Liver (tissue), 9 donors: ENCODE data around the gene RNF141. TPM values are rescaled to one million over a fixed set of nuclear protein-coding genes. Genes with fewer than 3 reads are reported as not detected.

ENCODE experiments used
- DNase-seq: peaks from one replicate; pipeline ENCODE4 v3.0.0-alpha.2; 2017; ENCODE audit warnings: low spot score
- H3K27ac ChIP-seq, 2 donors: one replicate each; pipeline ENCODE4 v1.7.0; 2013; ENCODE audit warnings: inconsistent platforms in 2 of 2, low read length in 2 of 2, control low read depth in 1 of 2, low read depth in 1 of 2, mild to moderate bottlenecking in 1 of 2
- H3K27me3 ChIP-seq, 4 donors: one replicate each; pipeline versions ENCODE4 v1.6.1 to v1.7.0; 2013; ENCODE audit warnings: low read length in 3 of 4, inconsistent platforms in 1 of 4, mild to moderate bottlenecking in 1 of 4, moderate library complexity in 1 of 4; ENCODE audit not compliant: control insufficient read depth in 4 of 4, insufficient read depth in 4 of 4
- H3K36me3 ChIP-seq, 4 donors: one replicate each; pipeline versions ENCODE4 v1.6.1 to v1.7.0; 2013; ENCODE audit warnings: low read length in 3 of 4, mild to moderate bottlenecking in 3 of 4, low read depth in 1 of 4, moderate library complexity in 1 of 4; ENCODE audit not compliant: control insufficient read depth in 4 of 4, insufficient read depth in 3 of 4
- H3K4me1 ChIP-seq, 4 donors: one replicate each; pipeline versions ENCODE4 v1.6.1 to v1.7.0; 2013; ENCODE audit warnings: low read length in 3 of 4, mild to moderate bottlenecking in 3 of 4, moderate library complexity in 1 of 4; ENCODE audit not compliant: control insufficient read depth in 4 of 4, insufficient read depth in 4 of 4
- H3K4me3 ChIP-seq, 3 donors: one replicate each; pipeline versions ENCODE4 v1.6.1 to v1.7.0; 2013; ENCODE audit warnings: low read length in 3 of 3, control low read depth in 1 of 3, low read depth in 1 of 3, mild to moderate bottlenecking in 1 of 3
- H3K9ac ChIP-seq, 2 donors: one replicate each; pipeline ENCODE4 v1.7.0; 2013; ENCODE audit warnings: low read length in 2 of 2, mild to moderate bottlenecking in 2 of 2, moderate library complexity in 2 of 2, control low read depth in 1 of 2, low read depth in 1 of 2
- H3K9me3 ChIP-seq, 4 donors: one replicate each; pipeline versions ENCODE4 v1.6.1 to v1.7.0; 2013; ENCODE audit warnings: low read length in 3 of 4; ENCODE audit not compliant: control insufficient read depth in 4 of 4
- CTCF ChIP-seq: fragments of 150-350 bp; IDR thresholded peaks from 2 replicates; pipeline ENCODE4 v1.5.1; 2017; ENCODE audit warnings: improper control_type of control experiment, low read depth, low read length; ENCODE audit not compliant: missing input control
- EGR1 ChIP-seq, 2 donors: IDR thresholded peaks; 2 replicates each; pipeline ENCODE4 v1.6.1; 2016 to 2018; ENCODE audit warnings: antibody characterized with exemption in 2 of 2, low read depth in 2 of 2
- FOXA1 ChIP-seq: IDR thresholded peaks from 2 replicates; pipeline ENCODE4 v1.6.1; 2016; ENCODE audit warnings: antibody characterized with exemption
- FOXA2 ChIP-seq: IDR thresholded peaks from 2 replicates; pipeline ENCODE4 v1.6.1; 2016; ENCODE audit warnings: antibody characterized with exemption
- GABPA ChIP-seq, 2 donors: IDR thresholded peaks in 1 of 2; conservative IDR thresholded peaks in 1 of 2; 2 replicates each; pipeline ENCODE4 v1.6.1; 2016; ENCODE audit warnings: antibody characterized with exemption in 2 of 2, mild to moderate bottlenecking in 1 of 2, moderate library complexity in 1 of 2
- JUND ChIP-seq, 2 donors: IDR thresholded peaks; 2 replicates each; pipeline ENCODE4 v1.6.1; 2016; ENCODE audit warnings: antibody characterized with exemption in 2 of 2
- RAD21 ChIP-seq, 2 donors: IDR thresholded peaks; 2 replicates each; pipeline ENCODE4 v1.6.1; 2016; ENCODE audit warnings: antibody characterized with exemption in 2 of 2, mild to moderate bottlenecking in 2 of 2
- RXRA ChIP-seq, 2 donors: IDR thresholded peaks; 2 replicates each; pipeline ENCODE4 v1.6.1; 2017 to 2018; ENCODE audit warnings: antibody characterized with exemption in 2 of 2, mild to moderate bottlenecking in 1 of 2
- SP1 ChIP-seq: IDR thresholded peaks from 2 replicates; pipeline ENCODE4 v1.6.1; 2018; ENCODE audit warnings: antibody characterized with exemption, mild to moderate bottlenecking
- TAF1 ChIP-seq: conservative IDR thresholded peaks from 2 replicates; pipeline ENCODE4 v1.6.1; 2016; ENCODE audit warnings: antibody characterized with exemption, mild to moderate bottlenecking
- YY1 ChIP-seq: IDR thresholded peaks from 2 replicates; pipeline ENCODE4 v1.6.1; 2016; ENCODE audit warnings: antibody characterized with exemption, mild to moderate bottlenecking
- ZBTB33 ChIP-seq: IDR thresholded peaks from 2 replicates; pipeline ENCODE4 v1.6.1; 2016; ENCODE audit warnings: antibody characterized with exemption
- WGBS: extraction: QIAGEN DNeasy Blood & Tissue Kit; methylation state at CpG from one replicate; pipeline ENCODE4 v1.1.7; 2013; 5-methylcytosine and 5-hydroxymethylcytosine counted together
- polyA plus RNA-seq, 2 donors: library from polyadenylated mRNA; stranded (reverse) in 1 of 2; unstranded in 1 of 2; fragments of 200-250 nt in 1 of 2; fragments of >200 nt in 1 of 2; fragmentation: Nextera tagmentation in 1 of 2; extraction: Ambion mirVana in 1 of 2; gene quantifications; one replicate each; pipeline versions ENCODE4 v1.2.1 to v1.2.3, GENCODE V29; 2013 to 2015
- total RNA-seq, 2 donors: library from RNA; depleted of rRNA; stranded (reverse); fragments of >200 nt; gene quantifications; one replicate each; pipeline ENCODE4 v1.2.3, GENCODE V29; 2014
- TF ChIP-seq, protein P1 (sequence below): IDR thresholded peaks from 2 replicates; pipeline ENCODE4 v1.6.1; 2016; ENCODE audit warnings: antibody characterized with exemption
- donor health status: healthy.
- donor health status: healthy.
- donor health status: healthy.
- donor health status: healthy.
- donor health status: healthy.

The RNF141 gene, protein sequence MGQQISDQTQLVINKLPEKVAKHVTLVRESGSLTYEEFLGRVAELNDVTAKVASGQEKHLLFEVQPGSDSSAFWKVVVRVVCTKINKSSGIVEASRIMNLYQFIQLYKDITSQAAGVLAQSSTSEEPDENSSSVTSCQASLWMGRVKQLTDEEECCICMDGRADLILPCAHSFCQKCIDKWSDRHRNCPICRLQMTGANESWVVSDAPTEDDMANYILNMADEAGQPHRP
- total RNA-seq = 10 to 100 TPM; 14.3 to 14.6 TPM
- 10 to 100 TPM in 1 of 2 donors, 1 to 10 TPM in 1; 6.9 to 11.7 TPM for polyA plus RNA-seq

- no peaks in the 10 kb centered on the region for H3K36me3 ChIP-seq
- peak; percentile 85 for TF ChIP-seq YY1
- no peak for TF ChIP-seq FOXA1
- TF ChIP-seq CTCF = peak; percentile 75
- peak in 1 of 2 donors; percentile 65 for TF ChIP-seq RAD21 (IDR thresholded peaks at IDR 0.05)
- TF ChIP-seq TAF1 = no peak
- TF ChIP-seq SP1 = peak; percentile 62
- DNase-seq = peak; percentile 99
- peak within 1 kb of the TSS; percentile 82 to 98 for H3K9ac ChIP-seq
- no peaks in the 10 kb centered on the region for H3K9me3 ChIP-seq
- WGBS = 1% methylated on average over 54 of the region's 54 CpGs
- H3K27ac ChIP-seq = peak within 1 kb of the TSS; percentile 77 to 87
- H3K27me3 ChIP-seq = no peaks in the 10 kb centered on the region
- peak within 1 kb of the TSS; percentile 88 to 91 (median 91) for H3K4me3 ChIP-seq
- H3K4me1 ChIP-seq = peaks cover 0 to 10% (median 7%) of the 10 kb centered on the region in 4 donors
Observed at GRCh38 chr11:10540915-10541560, at the start of gene RNF141. RNF141 (minus strand) TSS chr11:10541187; CDS start chr11:10534158, 7,029 bp downstream.

- Histone ChIP-seq H3K4me3 (no peak overlapping the region), H3K9me3 (no peaks in the 10 kb centered on the region), H3K4me1 (no peaks in the 10 kb centered on the region), H3K36me3 (peaks cover 0 to 2% (median 0%) of the 10 kb centered on the region in 4 donors), H3K27ac (no peak overlapping the region), H3K9ac (no peak overlapping the region), H3K27me3 (no peaks in the 10 kb centered on the region)
- no peak for DNase-seq
- 75% methylated on average over 2 of the region's 2 CpGs for WGBS
- TF ChIP-seq GABPA (IDR thresholded peaks at IDR 0.05 in 1 of 2, conservative IDR thresholded peaks at IDR 0.05 in 1 of 2) = no peak
- TF ChIP-seq JUND (IDR thresholded peaks at IDR 0.05) = no peak
- no peak for TF ChIP-seq SP1
- no peak for TF ChIP-seq FOXA2
- no peak for TF ChIP-seq CTCF
- no peak for TF ChIP-seq EGR1 (IDR thresholded peaks at IDR 0.05; ENCODE audit: low read depth in 2 of 2)
Observed at GRCh38 chr11:10590218-10590915, 49.4 kb upstream of the RNF141 start.

- no peaks in the 10 kb centered on the region for H3K4me1 ChIP-seq
Observed at GRCh38 chr11:10588904-10589303, 47.9 kb upstream of the RNF141 start.

More at GRCh38 chr11:10588904-10589303, 47.9 kb upstream of the RNF141 start:
- Histone ChIP-seq H3K27ac (no peak overlapping the region), H3K9me3 (no peaks in the 10 kb centered on the region), H3K9ac (no peak overlapping the region), H3K27me3 (no peaks in the 10 kb centered on the region), H3K36me3 (peaks cover 0 to 2% (median 0%) of the 10 kb centered on the region in 4 donors), H3K4me3 (no peak overlapping the region)
- TF ChIP-seq RXRA (IDR thresholded peaks at IDR 0.05) (no peak), RAD21 (IDR thresholded peaks at IDR 0.05) (no peak), EGR1 (IDR thresholded peaks at IDR 0.05; ENCODE audit: low read depth in 2 of 2) (no peak), TAF1 (no peak), YY1 (no peak), FOXA2 (no peak), ZBTB33 (no peak), GABPA (IDR thresholded peaks at IDR 0.05 in 1 of 2, conservative IDR thresholded peaks at IDR 0.05 in 1 of 2) (no peak)
- TF ChIP-seq, protein P1, sequence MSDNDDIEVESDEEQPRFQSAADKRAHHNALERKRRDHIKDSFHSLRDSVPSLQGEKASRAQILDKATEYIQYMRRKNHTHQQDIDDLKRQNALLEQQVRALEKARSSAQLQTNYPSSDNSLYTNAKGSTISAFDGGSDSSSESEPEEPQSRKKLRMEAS = no peak
- no peak for DNase-seq
- 81% methylated on average over 2 of the region's 2 CpGs for WGBS
